Measurements from ENCODE around the gene CD55.

The CD55 gene

GRCh38 chr1:207362962-207363860 lies 41.7 kb downstream of the CD55 start:
- DNase-seq (ENCODE audit: low read depth), result no peak

- DNase-seq (ENCODE audit: low read depth), result no peak
These were observed 42.4 kb downstream of the CD55 start for GRCh38 chr1:207363871-207364270.

- no peak for DNase-seq (ENCODE audit: low read depth)
These were observed 43.1 kb downstream of the CD55 start for GRCh38 chr1:207364614-207365013.

- no peak for DNase-seq (ENCODE audit: low read depth)
These were observed 43.6 kb downstream of the CD55 start for GRCh38 chr1:207365063-207365462.

- no peak for DNase-seq (ENCODE audit: low read depth)
These were observed 44.5 kb downstream of the CD55 start for GRCh38 chr1:207366022-207366421.

- DNase-seq (ENCODE audit: low read depth), result no peak
These were observed 67.2 kb downstream of the CD55 start for GRCh38 chr1:207388721-207389120.

GRCh38 chr1:207389728-207390464 lies 68.4 kb downstream of the CD55 start:
- DNase-seq (ENCODE audit: low read depth), result no peak

- no peak for DNase-seq (ENCODE audit: low read depth)
These were observed 72.1 kb downstream of the CD55 start for GRCh38 chr1:207393610-207394009.

- DNase-seq (ENCODE audit: low read depth), result no peak
These were observed 74.8 kb downstream of the CD55 start for GRCh38 chr1:207396168-207396746.

GRCh38 chr1:207397525-207397926 lies 76.0 kb downstream of the CD55 start:
- no peak for DNase-seq (ENCODE audit: low read depth)

GRCh38 chr1:207398986-207399385 lies 77.5 kb downstream of the CD55 start:
- DNase-seq (ENCODE audit: low read depth), result no peak

GRCh38 chr1:207401578-207401977 lies 80.1 kb downstream of the CD55 start:
- no peak for DNase-seq (ENCODE audit: low read depth)

- DNase-seq (ENCODE audit: low read depth), result no peak
These were observed 81.3 kb downstream of the CD55 start for GRCh38 chr1:207402744-207403143.

GRCh38 chr1:207404849-207405525 lies 83.5 kb downstream of the CD55 start:
- DNase-seq (ENCODE audit: low read depth), result no peak

- DNase-seq (ENCODE audit: low read depth), result no peak
These were observed 84.3 kb downstream of the CD55 start for GRCh38 chr1:207405814-207406213.

- no peak for DNase-seq (ENCODE audit: low read depth)
These were observed 86.3 kb downstream of the CD55 start for GRCh38 chr1:207407655-207408260.
